Fibroblast of mammary gland (primary cell): ENCODE measurements around the gene SPAG8.

ENCODE experiments used
- DNase-seq: peaks from one replicate; pipeline ENCODE4 v3.0.0-alpha.2; 2010; ENCODE audit warnings: low read depth
- H3K4me3 ChIP-seq: 2 replicates; pipeline ENCODE4 v1.5.1; 2011; ENCODE audit warnings: low read depth, mild to moderate bottlenecking, low read length, moderate library complexity; ENCODE audit not compliant: control insufficient read depth
- TF ChIP-seq, protein P1 (sequence below): conservative IDR thresholded peaks from 2 replicates; pipeline ENCODE4 v1.5.1; 2011; ENCODE audit warnings: low read depth, low read length, inconsistent platforms; ENCODE audit not compliant: control insufficient read depth, insufficient read depth

The SPAG8 gene

DNA sequence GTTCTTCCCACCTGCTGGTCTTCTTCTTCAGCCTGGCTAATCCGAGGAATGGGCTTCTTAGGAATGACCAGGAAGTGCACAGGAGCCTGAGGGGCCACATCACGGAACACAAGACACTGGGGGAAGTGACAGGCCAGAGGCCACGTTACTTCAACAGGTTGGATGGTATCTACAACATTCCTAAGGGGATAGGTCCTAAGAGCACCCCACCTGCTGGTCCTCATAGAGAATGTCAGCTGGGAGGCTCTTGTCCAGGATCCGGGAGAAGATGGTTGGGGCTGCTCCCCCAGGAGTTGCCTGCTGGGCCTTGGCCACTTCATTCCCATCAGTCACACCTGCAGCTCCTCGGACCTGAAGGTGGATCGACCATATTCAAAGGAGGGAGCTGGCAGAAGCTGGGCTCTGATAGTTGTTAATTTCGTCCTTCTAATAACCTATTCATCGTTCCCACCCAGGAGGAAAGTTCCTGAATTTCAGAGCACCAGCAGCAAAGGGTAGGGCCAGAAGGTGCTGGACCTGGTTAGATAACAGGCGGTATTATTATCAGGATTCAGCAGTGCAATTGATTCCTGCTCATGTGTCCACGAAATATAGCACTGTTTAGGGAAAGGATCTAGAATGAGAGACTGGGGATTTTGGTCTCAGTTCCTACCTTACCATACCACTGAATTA is 1.5 kb upstream of the SPAG8 start:
- H3K4me3 ChIP-seq = no peak overlapping the region
- TF ChIP-seq, protein P1, sequence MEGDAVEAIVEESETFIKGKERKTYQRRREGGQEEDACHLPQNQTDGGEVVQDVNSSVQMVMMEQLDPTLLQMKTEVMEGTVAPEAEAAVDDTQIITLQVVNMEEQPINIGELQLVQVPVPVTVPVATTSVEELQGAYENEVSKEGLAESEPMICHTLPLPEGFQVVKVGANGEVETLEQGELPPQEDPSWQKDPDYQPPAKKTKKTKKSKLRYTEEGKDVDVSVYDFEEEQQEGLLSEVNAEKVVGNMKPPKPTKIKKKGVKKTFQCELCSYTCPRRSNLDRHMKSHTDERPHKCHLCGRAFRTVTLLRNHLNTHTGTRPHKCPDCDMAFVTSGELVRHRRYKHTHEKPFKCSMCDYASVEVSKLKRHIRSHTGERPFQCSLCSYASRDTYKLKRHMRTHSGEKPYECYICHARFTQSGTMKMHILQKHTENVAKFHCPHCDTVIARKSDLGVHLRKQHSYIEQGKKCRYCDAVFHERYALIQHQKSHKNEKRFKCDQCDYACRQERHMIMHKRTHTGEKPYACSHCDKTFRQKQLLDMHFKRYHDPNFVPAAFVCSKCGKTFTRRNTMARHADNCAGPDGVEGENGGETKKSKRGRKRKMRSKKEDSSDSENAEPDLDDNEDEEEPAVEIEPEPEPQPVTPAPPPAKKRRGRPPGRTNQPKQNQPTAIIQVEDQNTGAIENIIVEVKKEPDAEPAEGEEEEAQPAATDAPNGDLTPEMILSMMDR = peak; percentile 29
- peak; percentile 39 for DNase-seq

DNA sequence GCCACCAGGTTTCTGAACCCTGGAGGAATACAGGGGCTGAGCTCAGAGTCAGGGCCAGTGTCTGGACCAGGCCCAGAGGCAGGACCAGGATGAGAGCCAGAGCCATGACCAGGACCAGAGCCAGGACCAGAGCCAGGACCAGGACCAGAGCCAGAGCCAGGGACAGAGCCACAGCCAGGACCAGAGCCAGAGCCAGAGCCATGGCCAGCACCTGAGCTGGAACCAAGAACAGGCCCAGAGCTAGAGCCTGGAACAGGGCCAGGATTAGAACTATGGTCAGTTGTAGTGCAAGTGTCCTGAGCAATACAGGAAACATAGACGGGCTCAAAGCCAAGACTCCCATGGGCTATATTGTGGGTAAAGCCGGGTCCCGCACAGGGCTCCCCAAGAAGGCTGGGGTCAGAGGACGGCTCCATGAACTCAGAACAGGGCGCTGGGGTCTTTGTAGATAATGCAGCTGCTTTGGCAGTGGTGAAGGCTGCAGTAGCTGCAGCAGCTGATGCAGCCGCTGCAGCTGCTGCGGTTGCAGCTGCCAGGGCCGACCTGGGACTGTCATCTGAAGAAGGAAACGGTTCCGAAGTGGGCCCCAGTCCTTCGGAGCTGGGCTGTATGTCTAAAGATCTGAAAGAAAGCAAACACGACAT is 559 bp downstream of the SPAG8 start:
- H3K4me3 ChIP-seq = peak overlapping the region; percentile 62
- DNase-seq = peak; percentile 31
- TF ChIP-seq, protein P1 = no peak

DNA sequence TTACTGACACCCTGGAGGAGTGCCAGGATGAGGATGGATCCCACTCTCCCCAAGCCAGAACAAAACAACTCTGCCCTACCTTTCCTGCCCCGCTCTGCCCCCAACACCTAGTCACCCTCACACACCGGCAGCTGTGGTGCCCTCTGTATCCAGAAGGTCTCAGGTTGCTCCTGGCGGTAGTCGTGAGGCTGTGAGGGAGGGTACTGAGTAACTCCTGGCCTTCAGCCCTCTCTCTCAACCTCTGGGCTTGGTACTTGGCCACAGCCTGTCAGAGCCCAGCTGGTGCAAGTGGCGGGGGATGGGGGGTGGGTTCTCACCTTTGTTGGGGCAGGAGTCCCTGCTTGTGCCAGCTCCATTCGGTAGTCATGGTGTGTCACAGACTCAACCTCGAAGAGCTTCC is 1.9 kb downstream of the SPAG8 start:
- DNase-seq = no peak
- no peak overlapping the region for H3K4me3 ChIP-seq
- TF ChIP-seq, protein P1 = no peak

DNA sequence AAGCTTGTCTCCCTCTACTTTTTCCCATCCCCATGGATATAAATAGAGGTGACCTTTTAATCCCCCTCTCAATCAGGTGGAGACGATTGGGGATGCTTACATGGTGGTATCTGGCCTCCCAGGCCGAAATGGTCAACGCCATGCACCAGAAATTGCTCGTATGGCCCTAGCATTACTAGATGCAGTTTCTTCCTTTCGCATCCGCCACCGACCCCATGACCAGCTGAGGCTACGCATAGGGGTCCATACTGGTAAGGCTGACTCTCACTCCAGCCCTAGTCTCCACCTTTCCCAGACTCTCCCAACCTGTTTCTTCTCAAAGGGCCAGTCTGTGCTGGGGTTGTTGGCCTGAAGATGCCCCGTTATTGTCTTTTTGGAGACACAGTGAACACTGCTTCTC is 3.6 kb downstream of the SPAG8 start:
- DNase-seq = no peak
- TF ChIP-seq, protein P1 = no peak
- no peak overlapping the region for H3K4me3 ChIP-seq

DNA sequence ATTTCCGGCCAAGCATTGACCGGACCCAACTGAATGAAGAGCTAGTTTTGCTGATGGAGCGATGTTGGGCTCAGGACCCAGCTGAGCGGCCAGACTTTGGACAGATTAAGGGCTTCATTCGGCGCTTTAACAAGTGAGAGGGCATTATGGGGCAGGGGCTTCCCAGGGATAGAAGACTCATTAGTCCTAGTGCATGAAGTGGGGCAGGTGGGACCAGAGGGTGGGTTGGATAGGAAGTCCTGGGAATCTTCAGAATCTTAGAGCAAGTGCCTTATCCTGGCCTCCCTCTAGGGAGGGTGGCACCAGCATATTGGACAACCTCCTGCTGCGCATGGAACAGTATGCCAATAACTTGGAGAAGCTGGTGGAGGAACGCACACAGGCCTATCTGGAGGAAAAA is 6.0 kb downstream of the SPAG8 start:
- no peak for DNase-seq
- TF ChIP-seq, protein P1 = no peak
- H3K4me3 ChIP-seq = no peak overlapping the region

DNA sequence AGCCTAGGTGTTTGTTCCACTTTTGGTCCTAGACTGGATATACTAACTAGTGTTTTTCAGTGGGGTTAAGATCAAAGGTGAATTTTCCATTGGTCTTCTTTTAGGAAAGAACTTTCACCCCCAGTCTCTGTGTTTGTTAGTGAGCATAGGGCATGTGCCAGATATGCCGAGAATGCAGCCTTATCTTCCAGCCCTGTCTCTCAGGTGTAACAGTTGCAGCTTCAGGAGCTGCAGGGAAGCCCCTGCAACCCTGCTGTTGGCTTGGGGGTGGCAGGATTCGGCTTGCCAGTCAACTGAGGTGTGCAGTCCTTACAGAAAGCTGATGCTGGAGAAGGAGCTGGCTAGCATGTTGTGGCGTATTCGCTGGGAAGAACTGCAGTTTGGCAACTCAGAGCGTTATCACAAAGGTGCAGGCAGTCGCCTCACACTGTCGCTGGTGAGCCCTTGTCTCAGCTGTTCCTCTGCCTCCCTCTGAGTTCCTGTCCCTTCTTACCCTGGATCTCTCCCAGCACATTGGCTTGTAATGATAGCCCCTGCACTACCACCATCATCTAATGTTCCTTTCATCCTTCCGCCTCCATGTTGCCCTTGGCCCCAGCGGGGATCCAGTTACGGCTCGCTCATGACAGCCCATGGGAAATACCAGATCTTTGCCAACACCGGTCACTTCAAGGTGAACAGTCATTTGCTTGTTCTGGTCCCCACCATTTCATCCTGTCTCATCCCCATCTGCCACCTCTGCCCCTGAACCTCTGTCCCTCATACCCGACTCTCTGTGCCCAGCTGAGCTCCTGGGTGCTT is 10.5 kb downstream of the SPAG8 start:
- H3K4me3 ChIP-seq = no peak overlapping the region
- DNase-seq = no peak
- TF ChIP-seq, protein P1 = no peak
